PC-9 (cell line): ENCODE data around the gene AMACR.

ENCODE experiments used
- CTCF ChIP-seq: fragments of 200-600 bp; sonication (generic); conservative IDR thresholded peaks from 2 replicates; pipeline ENCODE4 v1.6.1; 2017; ENCODE audit warnings: mixed run types, antibody characterized with exemption, mild to moderate bottlenecking, moderate library complexity
- EZH2 ChIP-seq: fragments of 200-600 bp; sonication (generic); IDR thresholded peaks from 2 replicates; pipeline ENCODE4 v1.8.0; 2017; ENCODE audit warnings: antibody characterized with exemption, low read depth

GRCh38 chr5:34022121-34022705 is 14.4 kb upstream of the AMACR start:
- TF ChIP-seq EZH2 (no peak), CTCF (no peak)
